GM12878 (cell line): Measurements from ENCODE around the gene STEAP1B. TPM values are rescaled to one million over a fixed set of nuclear protein-coding genes. Genes with fewer than 3 reads are reported as not detected.

Source experiments
- ATAC-seq: fragments of 200-7000 bp; cut with Tn5 transposase; 3 replicates; pipeline ENCODE4 v1.9.1; 2020; ENCODE audit warnings: mild to moderate bottlenecking, moderate library complexity
- BruUV-seq: library from RNA; stranded (reverse); fragments of 400-500 nt; replicated peaks from 2 replicates; lab custom pipeline; 2021; lab: Mats Ljungman, UMichigan
- CTCF ChIA-PET: fragments of 300-600 bp; sonication (Branson Sonifier 250); formaldehyde crosslinking; extraction: SDS; loops from one replicate; lab custom pipeline; 2021; ENCODE audit warnings: inconsistent platforms; lab: Yijun Ruan, JAX
- POLR2A ChIA-PET: fragments of 350-600 bp; formaldehyde crosslinking; extraction: SDS; loops from one replicate; lab custom pipeline; 2021; ENCODE audit warnings: inconsistent platforms; lab: Charles Lee
- RAD21 ChIA-PET: fragments of 300-600 bp; sonication (Branson Sonifier 250); formaldehyde crosslinking; loops from one replicate; lab custom pipeline; 2023; ENCODE audit warnings: antibody characterized with exemption; ENCODE audit not compliant: unreplicated experiment; lab: Charles Lee
- SMC1A ChIA-PET: fragments of 300-600 bp; sonication (Branson Sonifier 250); formaldehyde crosslinking; loops from one replicate; lab custom pipeline; 2023; ENCODE audit not compliant: unreplicated experiment, uncharacterized antibody; lab: Charles Lee
- DNase-seq: peaks from one replicate; pipeline ENCODE4 v3.0.0-alpha.2; 2011; ENCODE audit warnings: low read depth, low spot score
- FAIRE-seq: peaks from 3 replicates; lab custom pipeline; 2011; peaks lifted over from hg19 to GRCh38; lab: Jason Lieb, UNC
- H2AFZ ChIP-seq: 2 replicates; pipeline ENCODE4 v1.6.0; 2011; ENCODE audit warnings: low read depth, low read length, control low read depth; ENCODE audit not compliant: control insufficient read depth
- H3K27ac ChIP-seq: 2 replicates; pipeline ENCODE4 v1.5.1; 2011; ENCODE audit warnings: control low read depth; ENCODE audit not compliant: control insufficient read depth, insufficient read depth
- H3K27me3 ChIP-seq, 2 experiments: replicated peaks in 1 of 2; 2 replicates each; pipeline versions ENCODE4 v1.6.0 to v1.6.1; 2011; ENCODE audit warnings: low read length in 1 of 2; ENCODE audit not compliant: control insufficient read depth in 2 of 2, insufficient read depth in 2 of 2
- H3K36me3 ChIP-seq, 2 experiments: 2 replicates each; pipeline ENCODE4 v1.5.1; 2011; ENCODE audit warnings: low read length in 1 of 2; ENCODE audit not compliant: control insufficient read depth in 2 of 2, insufficient read depth in 2 of 2
- H3K4me1 ChIP-seq: 2 replicates; pipeline ENCODE4 v1.6.1; 2011; ENCODE audit warnings: mild to moderate bottlenecking, low read length, moderate library complexity, mixed read lengths; ENCODE audit not compliant: control insufficient read depth, insufficient read depth
- H3K4me2 ChIP-seq: 2 replicates; pipeline ENCODE4 v1.6.0; 2011; ENCODE audit warnings: control low read depth; ENCODE audit not compliant: control insufficient read depth, insufficient read depth
- H3K4me3 ChIP-seq: fragments of 200-600 bp; sonication (generic); 2 replicates; pipeline ENCODE4 v1.5.1; 2016
- H3K79me2 ChIP-seq: 2 replicates; pipeline ENCODE4 v1.6.0; 2011; ENCODE audit warnings: low read length; ENCODE audit not compliant: control insufficient read depth, insufficient read depth
- H3K9ac ChIP-seq: 2 replicates; pipeline ENCODE4 v1.8.0; 2011; ENCODE audit warnings: low read length, control low read depth, mixed read lengths; ENCODE audit not compliant: control insufficient read depth, insufficient read depth
- H3K9me3 ChIP-seq: replicated peaks from 3 replicates; pipeline ENCODE4 v1.5.1; 2011; ENCODE audit warnings: mild to moderate bottlenecking, low read length; ENCODE audit not compliant: control insufficient read depth, insufficient read depth
- H4K20me1 ChIP-seq: 2 replicates; pipeline ENCODE4 v1.6.0; 2011; ENCODE audit not compliant: control insufficient read depth, insufficient read depth
- CEBPZ ChIP-seq: fragments of 150-350 bp; IDR thresholded peaks from 2 replicates; pipeline ENCODE4 v1.6.1; 2016; ENCODE audit warnings: low read depth, low read length
- CTCF ChIP-seq, 3 experiments: IDR thresholded peaks in 2 of 3; conservative IDR thresholded peaks in 1 of 3; 2 replicates each; pipeline ENCODE4 v1.5.1; 2011; ENCODE audit warnings: low read depth in 3 of 3, low read length in 3 of 3, mild to moderate bottlenecking in 3 of 3, control low read depth in 2 of 3, moderate library complexity in 2 of 3, inconsistent platforms in 1 of 3, mixed read lengths in 1 of 3; ENCODE audit not compliant: control insufficient read depth in 2 of 3, insufficient read depth in 1 of 3; ENCODE audit errors: extremely low read depth in 1 of 3
- JUND ChIP-seq: IDR thresholded peaks from 2 replicates; pipeline ENCODE4 v1.6.1; 2012; ENCODE audit warnings: low read depth, mild to moderate bottlenecking, low read length, improper control_type of control experiment, moderate library complexity
- NFXL1 ChIP-seq: fragments of 450-650 bp; IDR thresholded peaks from 2 replicates; pipeline ENCODE4 v1.6.1; 2017; ENCODE audit warnings: antibody characterized with exemption, mild to moderate bottlenecking, borderline replicate concordance
- NR2F1 ChIP-seq: fragments of 450-650 bp; conservative IDR thresholded peaks from 2 replicates; pipeline ENCODE4 v1.6.1; 2017; ENCODE audit warnings: mild to moderate bottlenecking
- POLR2A ChIP-seq: IDR thresholded peaks from 2 replicates; pipeline ENCODE4 v1.6.1; 2011; ENCODE audit warnings: low read depth, mild to moderate bottlenecking, low read length
- SMC3 ChIP-seq: IDR thresholded peaks from 2 replicates; pipeline ENCODE4 v1.6.1; 2011; ENCODE audit warnings: low read length, improper control_type of control experiment, borderline replicate concordance
- TAF1 ChIP-seq: IDR thresholded peaks from 2 replicates; pipeline ENCODE4 v1.6.1; 2011; ENCODE audit warnings: mild to moderate bottlenecking, low read depth, low read length, borderline replicate concordance
- WGBS: methylation state at CpG from one replicate; pipeline ENCODE4 v1.1.6; 2016; ENCODE audit warnings: low lambda C conversion rate; ENCODE audit not compliant: insufficient replicate concordance, insufficient coverage; ENCODE audit errors: missing lambda C conversion rate; 5-methylcytosine and 5-hydroxymethylcytosine counted together
- in situ Hi-C: fragments of 300-500 bp; cut with MboI; formaldehyde crosslinking; loops from 9 replicates; pipeline ENCODE4 v1.14.3; 2018; ENCODE audit warnings: mixed read lengths
- intact Hi-C: fragments of 100-400 bp; cut with micrococcal nuclease; formaldehyde crosslinking; loops from one replicate; pipeline ENCODE4 v1.14.2; 2022; ENCODE audit not compliant: unreplicated experiment
- polyA plus RNA-seq, 11 experiments: library from polyadenylated mRNA; depleted of rRNA in 4 of 11; unstranded in 6 of 11; stranded (reverse) in 5 of 11; fragments of >200 nt; fragmentation: Nextera tagmentation in 4 of 11; fragmentation: Illumina TruSeq in 1 of 11; extraction: Ambion mirVana in 4 of 11; extraction: Trizol in 1 of 11; gene quantifications; 1 replicate in 1 of 11; 2 replicates in 10 of 11; pipeline versions ENCODE4 v1.2.1 to v1.2.3, GENCODE V29; 2011 to 2016; ENCODE audit warnings: inconsistent platforms in 2 of 11, missing spikeins in 2 of 11, low read depth in 1 of 11
- total RNA-seq, 4 experiments: library from RNA; depleted of rRNA in 3 of 4; stranded (reverse); fragments of >200 nt in 3 of 4; fragmentation: Illumina TruSeq in 1 of 4; extraction: Trizol in 1 of 4; gene quantifications; 2 replicates each; pipeline versions ENCODE4 v1.2.1 to v1.2.3, GENCODE V29; 2013 to 2021

STEAP1B gene
- total and polyA plus RNA-seq, 10 of the 15 experiments (the other 5 are each of a cell fraction or from before 2014, with no cell fraction given) = 0.14 TPM; not detected in 9

GRCh38 chr7:22464299-22464698, 35.7 kb downstream of the STEAP1B start:
- in situ Hi-C loops = no loop called here
- ATAC-seq = no peak
- no peaks in the 10 kb centered on the region for H3K4me1 ChIP-seq
- no peak for TF ChIP-seq TAF1
- no peak for TF ChIP-seq POLR2A
- no peak for TF ChIP-seq NFXL1
- no peak for TF ChIP-seq NR2F1
- TF ChIP-seq, all 136 proteins: peak for 0
- FAIRE-seq = no peak
- Histone ChIP-seq H2AFZ (no peak overlapping the region), H4K20me1 (no peaks in the 10 kb centered on the region), H3K36me3 (no peaks in the 10 kb centered on the region), H3K9me3 (no peaks in the 10 kb centered on the region; the same call in 1 of the 3 replicates), H3K4me2 (no peak overlapping the region), H3K4me3 (no peak overlapping the region), H3K9ac (no peak overlapping the region), H3K27ac (no peak overlapping the region), H3K27me3 (no peaks in the 10 kb centered on the region), H3K79me2 (no peaks in the 10 kb centered on the region)
- WGBS = 32% methylated on average over 4 of the region's 4 CpGs
- intact Hi-C loops = no loop called here
- ChIA-PET CTCF (interaction anchor here (1.5 kb wide), 1 partner anchor 354 kb away, joined by 5 read pairs; no protein-coding TSS in a partner anchor), POLR2A (no interaction called here), SMC1A (no interaction called here), RAD21 (no interaction called here)
- no peak for DNase-seq
- BruUV-seq = no TSS peak

GRCh38 chr7:22460363-22460988, 39.5 kb downstream of the STEAP1B start:
- no peaks in the 10 kb centered on the region; the same call in 2 of the 3 replicates for H3K9me3 ChIP-seq
- H3K27ac ChIP-seq = no peak overlapping the region
- POLR2A ChIA-PET = no interaction called here
- no peaks in the 10 kb centered on the region for H3K79me2 ChIP-seq
- H3K36me3 ChIP-seq = no peaks in the 10 kb centered on the region
- no peak overlapping the region for H3K4me2 ChIP-seq
- SMC1A ChIA-PET = interaction anchor here (0.8 to 1.7 kb wide), 8 partner anchors 8 to 349 kb away, joined by 3 to 8 read pairs (median 3); no protein-coding TSS in a partner anchor
- no peak overlapping the region for H2AFZ ChIP-seq
- no peak overlapping the region for H3K4me3 ChIP-seq
- CTCF ChIA-PET = interaction anchor here (0.6 to 2.3 kb wide), 10 partner anchors 8 to 831 kb away, joined by 3 to 12 read pairs (median 3); no protein-coding TSS in a partner anchor
- ATAC-seq = peak; percentile 61
- RAD21 ChIA-PET = interaction anchor here (0.6 to 1.2 kb wide), 4 partner anchors 9 to 348 kb away, joined by 3 to 4 read pairs (median 3); no protein-coding TSS in a partner anchor
- no peaks in the 10 kb centered on the region; a peak in 1 of 4 replicates for H3K27me3 ChIP-seq
- FAIRE-seq = no peak
- no peak for DNase-seq
- TF ChIP-seq CTCF (IDR thresholded peaks at IDR 0.05 in 2 of 3, conservative IDR thresholded peaks at IDR 0.05 in 1 of 3; ENCODE audit: control insufficient read depth in 2 of 3, extremely low read depth in 1 of 3, insufficient read depth in 1 of 3, low read depth in 3 of 3, low read length in 3 of 3) (peak in 1 of 3 experiments; percentile 17; a peak in 1 of 6 replicates), JUND (no peak), SMC3 (0 out of 2 replicates have a peak, but pooled peaks have one; percentile 23), CEBPZ (no peak)
- intact Hi-C loops = no loop called here
- WGBS = 53% methylated on average over 5 of the region's 5 CpGs
- no peaks in the 10 kb centered on the region for H4K20me1 ChIP-seq
- H3K4me1 ChIP-seq = no peaks in the 10 kb centered on the region
- in situ Hi-C loops = no loop called here
- no TSS peak for BruUV-seq
- H3K9ac ChIP-seq = no peak overlapping the region
